MM.1S (cell line): ENCODE data around the gene DTYMK.
A peak's percentile ranks its signal among the peaks of the same experiment; 100 is the strongest.

Experiments used
- DNase-seq: peaks from one replicate; pipeline ENCODE4 v3.0.0-alpha.2; 2015
- H2AFZ ChIP-seq: fragments of 300-600 bp; sonication (generic); 2 replicates; pipeline ENCODE4 v1.6.0; 2016; ENCODE audit warnings: antibody characterized with exemption, low read length
- H3F3A ChIP-seq: fragments of 300-600 bp; sonication (generic); 2 replicates; pipeline ENCODE4 v1.6.1; 2016; ENCODE audit warnings: mild to moderate bottlenecking, antibody characterized with exemption, low read length, moderate library complexity, mixed read lengths; ENCODE audit not compliant: insufficient read depth
- H3K27ac ChIP-seq: fragments of 300-600 bp; sonication (generic); 2 replicates; pipeline ENCODE4 v1.5.1; 2016; ENCODE audit warnings: mild to moderate bottlenecking, low read length
- H3K27me3 ChIP-seq: fragments of 300-600 bp; sonication (generic); replicated peaks from 2 replicates; pipeline ENCODE4 v1.6.0; 2016; ENCODE audit warnings: low read length; ENCODE audit not compliant: insufficient read depth
- H3K36me3 ChIP-seq: fragments of 300-600 bp; sonication (generic); replicated peaks from 2 replicates; pipeline ENCODE4 v1.6.1; 2016; ENCODE audit warnings: mild to moderate bottlenecking, low read length, mixed read lengths; ENCODE audit not compliant: insufficient read depth
- H3K4me1 ChIP-seq: fragments of 300-600 bp; sonication (generic); 2 replicates; pipeline ENCODE4 v1.6.1; 2016; ENCODE audit warnings: low read length, mixed read lengths
- H3K4me2 ChIP-seq: fragments of 300-600 bp; sonication (generic); 2 replicates; pipeline ENCODE4 v1.6.0; 2016; ENCODE audit warnings: low read depth, low read length
- H3K4me3 ChIP-seq: fragments of 300-600 bp; sonication (generic); 2 replicates; pipeline ENCODE4 v1.5.1; 2016; ENCODE audit warnings: low read length, mixed read lengths
- H3K79me2 ChIP-seq: fragments of 300-600 bp; sonication (generic); 2 replicates; pipeline ENCODE4 v1.6.1; 2016; ENCODE audit warnings: mixed run types, low read length, mixed read lengths
- H3K9ac ChIP-seq: fragments of 300-600 bp; sonication (generic); 2 replicates; pipeline ENCODE4 v1.6.1; 2016; ENCODE audit warnings: low read length, mixed read lengths
- H3K9me2 ChIP-seq: fragments of 300-600 bp; sonication (generic); replicated peaks from 2 replicates; pipeline ENCODE4 v1.6.1; 2016; ENCODE audit warnings: mild to moderate bottlenecking, low read length, mixed read lengths; ENCODE audit not compliant: insufficient read depth
- H3K9me3 ChIP-seq: fragments of 300-600 bp; sonication (generic); replicated peaks from 2 replicates; pipeline ENCODE4 v1.6.1; 2016; ENCODE audit warnings: mild to moderate bottlenecking, low read length, mixed read lengths; ENCODE audit not compliant: insufficient read depth
- H4K20me1 ChIP-seq: fragments of 300-600 bp; sonication (generic); 2 replicates; pipeline ENCODE4 v1.6.1; 2016; ENCODE audit warnings: mild to moderate bottlenecking, low read length, moderate library complexity, mixed read lengths; ENCODE audit not compliant: insufficient read depth
- EZH2 ChIP-seq: fragments of 300-600 bp; sonication (generic); optimal IDR thresholded peaks from 2 replicates; pipeline ENCODE3; 2017; ENCODE audit warnings: low read depth, mild to moderate bottlenecking, antibody characterized with exemption, low read length, mixed read lengths
- EZH2phosphoT487 ChIP-seq: fragments of 300-600 bp; sonication (generic); IDR thresholded peaks from 2 replicates; pipeline ENCODE4 v1.6.1; 2018; ENCODE audit warnings: antibody characterized with exemption, low read length
- TF ChIP-seq, protein P1 (sequence below): fragments of 300-600 bp; sonication (generic); IDR thresholded peaks from 2 replicates; pipeline ENCODE4 v1.5.1; 2016; ENCODE audit warnings: antibody characterized with exemption, low read length, mixed read lengths

DTYMK gene

GRCh38 chr2:241636182-241637017 lies 50.2 kb downstream of the DTYMK start:
- H2AFZ ChIP-seq, result peak overlapping the region; percentile 77

DNA sequence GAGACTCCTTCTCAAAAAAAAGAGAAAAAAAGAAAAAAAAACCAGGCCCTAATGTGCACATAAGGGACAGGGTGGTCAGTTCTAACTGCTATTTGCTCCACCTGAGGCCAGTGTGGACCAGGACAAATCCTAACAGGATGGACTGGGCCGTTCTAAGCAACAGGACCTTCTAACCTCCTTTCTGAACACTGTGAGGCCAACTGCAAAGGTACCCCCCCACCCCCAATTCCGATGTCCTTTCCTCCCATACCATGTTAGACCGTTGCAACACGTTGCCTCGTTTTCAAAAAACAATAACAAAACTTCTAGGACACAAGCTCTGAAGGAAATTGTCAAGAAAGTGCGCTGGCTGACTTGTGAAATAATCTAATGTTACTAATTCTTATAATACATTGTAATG lies 50.9 kb downstream of the DTYMK start:
- H3K4me2 ChIP-seq, result peak overlapping the region; percentile 90
- no peak for DNase-seq
- H3K4me1 ChIP-seq, result peaks cover 9% of the 10 kb centered on the region; the same call in 1 of the 2 replicates
- no peak for TF ChIP-seq EZH2
- H3K27ac ChIP-seq, result no peak overlapping the region
- peak overlapping the region; percentile 75 for H3K9ac ChIP-seq
- peaks cover 73% of the 10 kb centered on the region for H3K79me2 ChIP-seq
- H3F3A ChIP-seq, result 0 out of 2 replicates have a peak, but pooled peaks cover 2% of the 10 kb centered on the region
- H3K4me3 ChIP-seq, result peak overlapping the region; percentile 83
- no peaks in the 10 kb centered on the region for H3K9me2 ChIP-seq
- H4K20me1 ChIP-seq, result no peaks in the 10 kb centered on the region
- H2AFZ ChIP-seq, result no peak overlapping the region
- no peaks in the 10 kb centered on the region for H3K9me3 ChIP-seq
- no peaks in the 10 kb centered on the region for H3K27me3 ChIP-seq
- H3K36me3 ChIP-seq, result no peaks in the 10 kb centered on the region

More at GRCh38 chr2:241636182-241637017, 50.2 kb downstream of the DTYMK start:
- Histone ChIP-seq H3K27me3 (no peaks in the 10 kb centered on the region), H3K4me2 (peak overlapping the region; percentile 90), H3K4me3 (peak overlapping the region; percentile 83), H4K20me1 (no peaks in the 10 kb centered on the region), H3K9ac (peak overlapping the region; percentile 75), H3K9me2 (no peaks in the 10 kb centered on the region), H3K36me3 (no peaks in the 10 kb centered on the region), H3K79me2 (peaks cover 77% of the 10 kb centered on the region), H3F3A (0 out of 2 replicates have a peak, but pooled peaks cover 2% of the 10 kb centered on the region), H3K4me1 (peaks cover 9% of the 10 kb centered on the region; the same call in 1 of the 2 replicates), H3K9me3 (no peaks in the 10 kb centered on the region), H3K27ac (peak overlapping the region; percentile 25; the same call in 1 of the 2 replicates)
- DNase-seq, result peak; percentile 43
- no peak for TF ChIP-seq EZH2phosphoT487
- no peak for TF ChIP-seq EZH2
- TF ChIP-seq, protein P1, sequence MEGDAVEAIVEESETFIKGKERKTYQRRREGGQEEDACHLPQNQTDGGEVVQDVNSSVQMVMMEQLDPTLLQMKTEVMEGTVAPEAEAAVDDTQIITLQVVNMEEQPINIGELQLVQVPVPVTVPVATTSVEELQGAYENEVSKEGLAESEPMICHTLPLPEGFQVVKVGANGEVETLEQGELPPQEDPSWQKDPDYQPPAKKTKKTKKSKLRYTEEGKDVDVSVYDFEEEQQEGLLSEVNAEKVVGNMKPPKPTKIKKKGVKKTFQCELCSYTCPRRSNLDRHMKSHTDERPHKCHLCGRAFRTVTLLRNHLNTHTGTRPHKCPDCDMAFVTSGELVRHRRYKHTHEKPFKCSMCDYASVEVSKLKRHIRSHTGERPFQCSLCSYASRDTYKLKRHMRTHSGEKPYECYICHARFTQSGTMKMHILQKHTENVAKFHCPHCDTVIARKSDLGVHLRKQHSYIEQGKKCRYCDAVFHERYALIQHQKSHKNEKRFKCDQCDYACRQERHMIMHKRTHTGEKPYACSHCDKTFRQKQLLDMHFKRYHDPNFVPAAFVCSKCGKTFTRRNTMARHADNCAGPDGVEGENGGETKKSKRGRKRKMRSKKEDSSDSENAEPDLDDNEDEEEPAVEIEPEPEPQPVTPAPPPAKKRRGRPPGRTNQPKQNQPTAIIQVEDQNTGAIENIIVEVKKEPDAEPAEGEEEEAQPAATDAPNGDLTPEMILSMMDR, result no peak

- Histone ChIP-seq H3K36me3 (no peaks in the 10 kb centered on the region), H3K27me3 (no peaks in the 10 kb centered on the region), H3K4me2 (no peak overlapping the region), H2AFZ (no peak overlapping the region), H3K9me2 (no peaks in the 10 kb centered on the region), H3F3A (0 out of 2 replicates have a peak, but pooled peaks cover 2% of the 10 kb centered on the region), H3K4me3 (no peak overlapping the region), H3K9me3 (no peaks in the 10 kb centered on the region), H3K79me2 (peaks cover 64% of the 10 kb centered on the region), H3K9ac (no peak overlapping the region), H3K27ac (no peak overlapping the region), H3K4me1 (peaks cover 4% of the 10 kb centered on the region; the same call in 1 of the 2 replicates), H4K20me1 (no peaks in the 10 kb centered on the region)
- DNase-seq, result no peak
- TF ChIP-seq EZH2phosphoT487 (no peak), EZH2 (no peak)
- TF ChIP-seq, protein P1, result no peak
Measured at GRCh38 chr2:241633561-241633960, 53.1 kb downstream of the DTYMK start.
